Neural progenitor cell (in vitro differentiated cells): ENCODE results near the gene IPP.

Experiments used
- CTCF ChIP-seq: fragments of 200-600 bp; sonication (generic); IDR thresholded peaks from 2 replicates; pipeline ENCODE4 v1.5.1; 2017; ENCODE audit warnings: antibody characterized with exemption, mild to moderate bottlenecking
- EZH2 ChIP-seq: fragments of 200-600 bp; sonication (generic); IDR thresholded peaks from 2 replicates; pipeline ENCODE4 v1.6.1; 2017; ENCODE audit warnings: antibody characterized with exemption, mild to moderate bottlenecking, moderate library complexity

- no peak for TF ChIP-seq CTCF
- no peak for TF ChIP-seq EZH2
Measured at GRCh38 chr1:45753248-45754037, 3.0 kb upstream of the IPP start.
